NT2/D1 (cell line): ENCODE results near the gene INAVA.

Experiments used
- DNase-seq: peaks from one replicate; pipeline ENCODE4 v3.0.0-alpha.2; 2011; ENCODE audit warnings: low read depth, low spot score
- H3K27me3 ChIP-seq: 2 replicates; pipeline ENCODE4 v1.6.0; 2011; ENCODE audit warnings: mild to moderate bottlenecking; ENCODE audit not compliant: insufficient read length, insufficient read depth
- H3K36me3 ChIP-seq: 2 replicates; pipeline ENCODE4 v1.6.1; 2011; ENCODE audit warnings: mild to moderate bottlenecking, low read length, mixed read lengths; ENCODE audit not compliant: insufficient read depth, insufficient read length
- H3K4me1 ChIP-seq: 2 replicates; pipeline ENCODE4 v1.5.1; 2011; ENCODE audit not compliant: insufficient read depth, insufficient read length
- H3K4me3 ChIP-seq: 2 replicates; pipeline ENCODE4 v1.5.1; 2011; ENCODE audit warnings: low read depth; ENCODE audit not compliant: insufficient read length
- H3K9ac ChIP-seq: 2 replicates; pipeline ENCODE4 v1.6.0; 2011; ENCODE audit warnings: low read depth; ENCODE audit not compliant: insufficient read length
- H3K9me3 ChIP-seq: 2 replicates; pipeline ENCODE4 v1.5.1; 2011; ENCODE audit warnings: mild to moderate bottlenecking, low read length; ENCODE audit not compliant: insufficient read depth
- SUZ12 ChIP-seq: IDR thresholded peaks from 2 replicates; pipeline ENCODE4 v1.6.1; 2011; ENCODE audit not compliant: insufficient read length, insufficient read depth; ENCODE audit errors: extremely low read depth
- YY1 ChIP-seq: IDR thresholded peaks from 2 replicates; pipeline ENCODE4 v1.6.1; 2011; ENCODE audit not compliant: insufficient read length, insufficient read depth
- ZNF274 ChIP-seq: IDR thresholded peaks from 2 replicates; pipeline ENCODE4 v1.6.1; 2011; ENCODE audit warnings: mild to moderate bottlenecking, low read depth, low read length

INAVA gene

DNA sequence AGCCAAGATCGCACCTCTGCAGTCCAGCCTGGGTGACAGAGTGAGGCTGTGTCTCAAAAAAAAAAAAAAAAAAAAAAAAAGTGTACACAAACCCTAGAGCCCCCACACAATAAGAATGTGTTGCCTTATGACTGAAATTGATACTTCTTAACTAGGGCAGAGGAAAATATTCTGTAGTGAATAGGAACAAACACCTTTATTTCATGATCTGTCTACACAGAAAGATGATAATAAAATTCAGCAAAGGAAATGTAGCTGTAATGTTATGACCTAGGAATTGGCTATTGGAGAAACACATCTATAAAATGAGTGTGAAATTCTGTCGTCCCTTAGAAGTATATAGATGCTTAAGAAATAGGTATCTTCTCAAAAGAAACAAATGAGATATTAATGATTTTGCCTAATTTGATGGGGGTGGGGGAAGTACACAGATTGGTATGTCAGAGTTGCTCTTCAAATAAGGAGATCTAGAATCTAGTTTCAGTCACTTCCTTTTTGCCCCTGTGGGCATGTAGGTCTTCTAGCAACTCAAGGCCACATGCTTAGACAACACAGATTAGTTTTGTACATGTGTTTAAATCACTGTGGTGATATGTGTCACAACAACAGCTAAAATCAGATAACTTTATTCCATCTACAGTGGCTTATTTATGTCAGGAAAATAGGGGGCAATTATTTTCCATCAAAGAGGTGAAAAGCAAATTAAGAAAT, 32.6 kb upstream of the INAVA start:
- Histone ChIP-seq H3K27me3 (no peaks in the 10 kb centered on the region), H3K9ac (no peak overlapping the region), H3K4me3 (no peak overlapping the region), H3K4me1 (peaks cover 1% of the 10 kb centered on the region), H3K36me3 (peaks cover 25% of the 10 kb centered on the region), H3K9me3 (no peaks in the 10 kb centered on the region)
- TF ChIP-seq ZNF274 (no peak), SUZ12 (no peak), YY1 (no peak)
- no peak for DNase-seq

DNA sequence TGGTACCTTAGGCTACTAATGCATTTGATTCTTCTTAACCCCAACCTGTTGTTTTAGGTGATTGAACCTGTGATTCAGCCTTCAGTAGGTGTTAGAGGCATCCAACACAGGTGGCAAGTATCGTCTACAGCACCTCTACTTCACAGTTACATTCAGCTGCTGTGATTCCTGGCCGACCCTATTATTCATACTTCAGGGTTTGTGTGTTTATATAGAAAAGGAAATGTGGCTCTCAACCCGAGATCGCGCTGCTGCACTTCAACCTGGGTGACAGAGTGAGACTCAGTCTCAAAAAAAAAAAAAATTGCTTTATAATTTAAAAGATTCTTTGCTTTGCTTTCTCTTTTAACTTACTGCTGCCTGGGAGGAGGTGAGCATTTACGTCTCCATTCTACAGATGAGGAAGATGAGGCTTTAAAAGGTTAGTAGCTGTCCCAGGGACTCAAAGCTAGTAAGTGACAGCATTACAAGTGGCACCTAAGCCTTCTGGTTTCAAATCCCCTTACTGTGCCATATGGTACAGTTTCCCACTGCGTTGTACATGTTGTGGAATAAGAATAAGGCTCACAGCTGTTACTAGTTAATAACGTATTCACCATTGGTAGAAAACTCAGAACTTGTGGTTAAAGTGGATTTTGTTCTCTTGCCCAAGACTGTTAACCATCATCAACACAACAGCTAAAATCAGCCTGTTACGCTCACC, 31.8 kb upstream of the INAVA start:
- TF ChIP-seq YY1 (no peak), SUZ12 (no peak), ZNF274 (no peak)
- no peak for DNase-seq
- no peak overlapping the region for H3K9ac ChIP-seq
- H3K27me3 ChIP-seq, result no peaks in the 10 kb centered on the region
- peaks cover 3% of the 10 kb centered on the region for H3K4me1 ChIP-seq
- H3K36me3 ChIP-seq, result peaks cover 17% of the 10 kb centered on the region
- no peaks in the 10 kb centered on the region for H3K9me3 ChIP-seq
- no peak overlapping the region for H3K4me3 ChIP-seq

DNA sequence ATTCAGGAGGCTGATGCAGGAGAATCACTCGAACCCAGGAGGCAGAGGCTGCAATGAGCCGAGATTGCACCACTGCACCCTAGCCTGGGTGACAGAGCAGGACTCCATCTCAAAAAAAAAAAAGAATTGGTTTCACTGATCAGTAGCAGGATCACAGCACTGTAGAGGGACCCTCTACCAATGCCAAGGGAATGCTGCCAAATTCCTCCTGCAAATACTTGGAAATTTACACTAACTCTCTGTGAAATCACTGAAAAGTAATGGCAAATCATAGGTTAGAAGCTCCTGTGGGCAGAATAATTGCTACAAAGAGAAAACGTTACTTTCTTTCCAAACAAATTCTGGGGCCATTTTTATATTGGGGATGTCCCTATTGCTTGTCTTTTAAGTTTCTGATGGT, 28.6 kb upstream of the INAVA start:
- no peak overlapping the region for H3K4me3 ChIP-seq
- DNase-seq, result no peak
- H3K4me1 ChIP-seq, result peaks cover 3% of the 10 kb centered on the region
- TF ChIP-seq ZNF274 (no peak), SUZ12 (no peak), YY1 (no peak)
- no peak overlapping the region for H3K9ac ChIP-seq
- no peaks in the 10 kb centered on the region for H3K9me3 ChIP-seq
- peaks cover 11% of the 10 kb centered on the region for H3K36me3 ChIP-seq
- no peaks in the 10 kb centered on the region for H3K27me3 ChIP-seq

DNA sequence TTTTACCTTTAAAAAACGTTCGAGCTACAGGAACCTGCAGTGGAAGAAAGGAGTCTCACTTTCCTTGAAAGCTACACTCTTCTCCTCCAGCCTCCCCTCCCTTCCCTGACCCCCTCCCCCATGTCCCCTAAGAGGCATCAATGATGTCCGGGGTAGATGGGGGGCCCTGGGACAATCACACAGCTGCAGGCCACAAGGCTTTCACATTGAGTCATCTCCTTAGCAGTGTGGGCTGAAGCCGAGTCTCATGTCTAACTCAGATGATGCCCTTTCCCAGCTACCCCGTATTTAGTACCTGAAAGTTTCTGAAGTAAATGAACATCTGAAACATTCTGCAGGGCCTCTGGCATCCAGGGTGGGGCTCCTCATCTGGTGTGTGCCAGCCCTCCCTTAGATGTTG, 28.2 kb upstream of the INAVA start:
- H3K4me1 ChIP-seq, result peaks cover 3% of the 10 kb centered on the region
- TF ChIP-seq SUZ12 (no peak), YY1 (no peak), ZNF274 (no peak)
- H3K36me3 ChIP-seq, result peaks cover 11% of the 10 kb centered on the region
- no peak overlapping the region for H3K4me3 ChIP-seq
- H3K9me3 ChIP-seq, result no peaks in the 10 kb centered on the region
- DNase-seq, result no peak
- H3K9ac ChIP-seq, result no peak overlapping the region
- H3K27me3 ChIP-seq, result no peaks in the 10 kb centered on the region

DNA sequence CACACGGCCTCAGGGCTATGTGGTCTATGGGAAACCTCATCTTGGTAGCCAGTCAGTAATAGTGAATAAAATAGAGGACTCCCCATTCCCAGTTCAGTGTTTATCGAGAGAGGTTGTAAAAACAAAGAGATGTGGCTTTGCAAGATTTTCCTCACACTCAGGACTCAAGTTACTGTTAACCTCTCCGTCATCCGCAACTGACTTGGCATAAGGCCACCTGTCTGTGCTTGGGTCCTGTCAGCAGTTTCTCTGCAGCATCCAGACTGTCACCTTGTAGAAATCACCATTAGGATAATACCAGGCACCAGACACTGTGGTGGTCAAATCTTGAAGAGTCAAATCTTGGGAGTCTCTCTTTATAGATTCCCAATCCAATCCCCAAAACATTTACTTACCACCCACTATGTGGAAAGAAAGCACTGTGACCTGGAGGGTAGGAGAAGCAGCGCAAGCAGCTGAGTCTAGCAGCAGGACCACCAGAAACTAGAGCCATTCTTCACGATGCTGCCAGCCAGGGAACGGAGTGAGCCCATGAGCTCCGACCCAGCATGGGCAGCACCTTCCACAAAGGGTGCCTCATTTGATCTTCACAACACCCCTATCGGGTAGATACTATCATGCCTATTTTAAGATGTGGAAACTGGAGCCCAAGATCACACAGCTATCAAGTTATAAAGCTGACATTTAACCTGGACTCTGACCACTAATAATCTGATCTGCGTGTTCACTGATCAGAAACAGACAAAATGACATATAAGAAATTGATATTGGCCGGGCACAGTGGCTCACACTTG, 27.5 kb upstream of the INAVA start:
- Histone ChIP-seq H3K27me3 (no peaks in the 10 kb centered on the region), H3K4me3 (no peak overlapping the region), H3K9me3 (no peaks in the 10 kb centered on the region), H3K4me1 (peaks cover 3% of the 10 kb centered on the region), H3K36me3 (peaks cover 10% of the 10 kb centered on the region), H3K9ac (no peak overlapping the region)
- DNase-seq, result no peak
- TF ChIP-seq ZNF274, result no peak
- TF ChIP-seq SUZ12, result no peak
- TF ChIP-seq YY1, result no peak

DNA sequence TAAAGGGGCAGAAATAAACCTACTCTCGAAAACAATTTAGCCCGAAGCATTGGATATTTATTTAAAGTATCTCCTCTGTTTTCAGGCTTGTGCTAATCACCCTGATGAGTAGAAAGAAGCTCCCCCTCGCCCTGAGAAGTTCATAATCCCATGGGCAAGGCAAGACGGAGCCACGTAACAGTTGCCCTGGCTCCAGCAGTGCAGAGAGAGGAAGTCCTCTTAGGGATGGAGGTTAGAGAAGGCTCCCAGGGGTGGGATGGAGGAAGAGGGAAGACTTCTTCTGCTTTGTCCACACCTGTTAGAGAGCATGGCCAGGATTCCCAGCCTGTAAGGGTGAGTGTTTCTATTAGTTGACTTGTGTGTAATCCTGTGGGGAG, 25.3 kb upstream of the INAVA start:
- Histone ChIP-seq H3K27me3 (no peaks in the 10 kb centered on the region), H3K9me3 (no peaks in the 10 kb centered on the region), H3K9ac (no peak overlapping the region), H3K36me3 (no peaks in the 10 kb centered on the region), H3K4me1 (peaks cover 3% of the 10 kb centered on the region), H3K4me3 (no peak overlapping the region)
- DNase-seq, result no peak
- TF ChIP-seq SUZ12, result no peak
- no peak for TF ChIP-seq ZNF274
- no peak for TF ChIP-seq YY1
